ENCODE measurements around the gene DNAJC15. TPM values are rescaled to one million over a fixed set of nuclear protein-coding genes. Genes with fewer than 3 reads are reported as not detected.

DNAJC15 gene
- total and polyA plus RNA-seq, 2 of the 8 experiments (the other 6 are each of a cell fraction or from before 2014, with no cell fraction given): 5.8 to 20.8 TPM

DNA sequence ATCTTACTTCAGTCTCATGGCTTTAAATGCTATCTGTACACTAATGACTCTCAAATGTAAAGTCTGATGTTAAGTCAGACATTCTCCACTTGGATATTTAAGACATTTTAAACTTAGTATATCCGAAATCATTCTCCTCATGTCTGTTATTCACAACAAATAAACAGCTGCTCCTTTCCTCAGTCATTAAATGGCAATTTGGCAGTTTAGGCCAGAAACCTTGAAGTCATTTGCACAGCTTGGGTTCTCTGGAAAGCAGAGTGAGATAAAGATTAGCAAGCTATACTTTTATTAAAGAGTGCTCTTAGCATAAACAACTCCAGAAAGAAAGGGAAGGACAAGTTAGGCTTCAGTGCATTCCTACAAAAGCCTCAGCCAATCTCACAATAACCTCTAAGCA is 53.7 kb downstream of the DNAJC15 start:
- Histone ChIP-seq H2BK20ac (ENCODE audit: low read length) (no peak overlapping the region; the same call in 1 of the 2 replicates), H3K23me2 (ENCODE audit: low read depth, low read length) (no peaks in the 10 kb centered on the region), H3K79me1 (ENCODE audit: low read depth, low read length) (no peaks in the 10 kb centered on the region), H2BK15ac (ENCODE audit: low read length) (no peak overlapping the region), H3K4me2 (ENCODE audit: insufficient read depth in 1 of 2, low read depth in 2 of 2, low read length in 2 of 2) (no peak overlapping the region), H4K8ac (ENCODE audit: extremely low read depth, insufficient read depth, low read length) (no peak overlapping the region), H3K23ac (ENCODE audit: insufficient read length) (no peak overlapping the region), H4K91ac (replicated peaks; ENCODE audit: insufficient read length, low read length) (no peak overlapping the region), H2BK5ac (ENCODE audit: low read depth, low read length) (no peak overlapping the region), H3K18ac (ENCODE audit: extremely low read depth, low read length) (no peak overlapping the region), H3K4me3 (ENCODE audit: extremely low read depth in 1 of 4, insufficient read depth in 2 of 4, low read depth in 3 of 4, low read length in 4 of 4) (no peak overlapping the region), H3K4ac (replicated peaks; ENCODE audit: insufficient read length, low read depth, low read length) (no peak overlapping the region), H4K5ac (ENCODE audit: insufficient read length, low read depth, low read length) (no peak overlapping the region), H2BK120ac (replicated peaks; ENCODE audit: low read depth, low read length) (no peak overlapping the region), H2AK5ac (ENCODE audit: low read depth, low read length) (no peak overlapping the region), H3K27me3 (replicated peaks in 1 of 4; ENCODE audit: control insufficient read depth in 3 of 4, extremely low read depth in 1 of 4, insufficient read depth in 3 of 4, low read length in 3 of 4) (no peaks in the 10 kb centered on the region), H3K36me3 (ENCODE audit: control insufficient read depth in 2 of 4, insufficient read depth in 4 of 4, low read length in 3 of 4) (peaks cover 0 to 5% (median 0%) of the 10 kb centered on the region in 4 experiments; a peak in 2 of 8 replicates), H3K79me2 (ENCODE audit: control insufficient read depth in 1 of 2, insufficient read depth in 2 of 2, low read length in 2 of 2) (no peaks in the 10 kb centered on the region), H2BK12ac (ENCODE audit: low read depth, low read length) (no peak overlapping the region; the same call in 1 of the 2 replicates), H3K56ac (replicated peaks; ENCODE audit: insufficient read length, low read depth, low read length) (no peak overlapping the region), H3K4me1 (replicated peaks in 1 of 4; ENCODE audit: control insufficient read depth in 3 of 4, insufficient read depth in 4 of 4, low read length in 3 of 4) (peaks cover 0 to 7% (median 5%) of the 10 kb centered on the region in 4 experiments; a peak in 4 of 7 replicates), H3K27ac (ENCODE audit: low read depth, low read length) (no peak overlapping the region), H3K14ac (ENCODE audit: insufficient read length) (no peak overlapping the region), H4K20me1 (replicated peaks in 1 of 2; ENCODE audit: control insufficient read depth in 1 of 2, insufficient read depth in 2 of 2, low read length in 2 of 2) (no peaks in the 10 kb centered on the region), H3K9ac (replicated peaks in 1 of 4; ENCODE audit: extremely low read depth in 1 of 4, low read depth in 3 of 4, low read length in 3 of 4) (no peak overlapping the region), H2AFZ (ENCODE audit: low read length) (no peak overlapping the region), H3K9me3 (ENCODE audit: insufficient read depth in 2 of 2, low read depth in 1 of 2, low read length in 1 of 2) (no peaks in the 10 kb centered on the region)
- 77% methylated on average over 1 of the region's 1 CpG; no CpG with 5 or more reads in 1 of the 2 experiments for WGBS, 2 experiments (ENCODE audit: extremely low coverage in 1 of 2, insufficient coverage in 1 of 2, insufficient read length in 1 of 2, insufficient replicate concordance in 2 of 2, low coverage in 1 of 2, low lambda C conversion rate in 2 of 2, missing lambda C conversion rate in 1 of 2)
- POLR2A ChIA-PET (ENCODE audit: partially characterized antibody): interaction anchor here (1.2 kb wide), 1 partner anchor 10 kb away, joined by 3 read pairs; no protein-coding TSS in a partner anchor
- TF ChIP-seq SIX5 (IDR thresholded peaks at IDR 0.05; ENCODE audit: low read depth, low read length) (no peak), SUZ12 (IDR thresholded peaks at IDR 0.05; ENCODE audit: low read length) (no peak)
- DNase-seq (ENCODE audit: low read depth in 1 of 2, low spot score in 2 of 2): no peak
- no peak for FAIRE-seq
- CTCF ChIA-PET (ENCODE audit: partially characterized antibody): interaction anchor here (0.6 to 1.5 kb wide), 4 partner anchors 8 to 106 kb away, joined by 3 to 6 read pairs (median 4); no protein-coding TSS in a partner anchor
